ENCODE measurements around the gene ERMARD. TPM values are rescaled to one million over a fixed set of nuclear protein-coding genes. Genes with fewer than 3 reads are reported as not detected.
A peak's percentile ranks its signal among the peaks of the same experiment; 100 is the strongest.

ERMARD gene
- total RNA-seq, 4 donors from 2014 or later = 9.0 to 18.9 (median 11.2) TPM

- ATAC-seq = no peak
- H3K4me1 ChIP-seq = peaks cover 0 to 18% of the 10 kb centered on the region in 2 donors
- H3K27ac ChIP-seq = peak overlapping the region in 1 of 4 donors; percentile 8
- no peak for DNase-seq
- in situ Hi-C loops (cut with MboI; ENCODE audit: low sequenced_read_pairs in 4 of 4) = no loop called here
- peak overlapping the region; percentile 49 to 75 (median 54) for H3K4me3 ChIP-seq
- H3K27me3 ChIP-seq = no peaks in the 10 kb centered on the region
- H3K36me3 ChIP-seq = no peaks in the 10 kb centered on the region
- no peaks in the 10 kb centered on the region for H3K9me3 ChIP-seq
- TF ChIP-seq POLR2A (IDR thresholded peaks at IDR 0.05) (no peak), CTCF (IDR thresholded peaks at IDR 0.05 in 4 of 5, conservative IDR thresholded peaks at IDR 0.05 in 1 of 5) (no peak)
- intact Hi-C loops (cut with DNase I; ENCODE audit: low total_unique reads) = no loop called here
Observed at GRCh38 chr6:169789146-169789943, 37.9 kb downstream of the ERMARD start.

GRCh38 chr6:169789944-169790927 is 38.8 kb downstream of the ERMARD start:
- H3K4me3 ChIP-seq = peak overlapping the region; percentile 49 to 75 (median 54)
- peaks cover 0 to 18% of the 10 kb centered on the region in 2 donors for H3K4me1 ChIP-seq
- no peaks in the 10 kb centered on the region for H3K9me3 ChIP-seq
- DNase-seq = peak; percentile 32 to 33
- in situ Hi-C loops (cut with MboI; ENCODE audit: low sequenced_read_pairs in 4 of 4) (no loop called here), intact Hi-C loops (cut with DNase I; ENCODE audit: low total_unique reads) (loop anchor here (2.0 kb wide), 1 partner anchor 737 kb away; no protein-coding TSS in a partner anchor)
- peak; percentile 88 to 94 for ATAC-seq
- H3K27ac ChIP-seq = peak overlapping the region; percentile 8 to 69 (median 44)
- no peaks in the 10 kb centered on the region for H3K36me3 ChIP-seq
- TF ChIP-seq POLR2A (IDR thresholded peaks at IDR 0.05) (no peak), CTCF (IDR thresholded peaks at IDR 0.05 in 4 of 5, conservative IDR thresholded peaks at IDR 0.05 in 1 of 5) (peak; percentile 82 to 99 (median 92))
- no peaks in the 10 kb centered on the region for H3K27me3 ChIP-seq

- H3K4me3 ChIP-seq = no peak overlapping the region
- peaks cover 0 to 18% of the 10 kb centered on the region in 2 donors for H3K4me1 ChIP-seq
- no peaks in the 10 kb centered on the region for H3K9me3 ChIP-seq
- no peaks in the 10 kb centered on the region for H3K36me3 ChIP-seq
- H3K27ac ChIP-seq = no peak overlapping the region
- TF ChIP-seq CTCF (IDR thresholded peaks at IDR 0.05 in 4 of 5, conservative IDR thresholded peaks at IDR 0.05 in 1 of 5) (no peak), POLR2A (IDR thresholded peaks at IDR 0.05) (no peak)
- H3K27me3 ChIP-seq = no peaks in the 10 kb centered on the region
- intact Hi-C loops (cut with DNase I; ENCODE audit: low total_unique reads) (loop anchor here (2.0 kb wide), 1 partner anchor 735 kb away; no protein-coding TSS in a partner anchor), in situ Hi-C loops (cut with MboI; ENCODE audit: low sequenced_read_pairs in 4 of 4) (no loop called here)
- no peak for DNase-seq
- ATAC-seq = no peak
Observed at GRCh38 chr6:169791721-169792131, 40.3 kb downstream of the ERMARD start.

GRCh38 chr6:169792306-169793015 is 41.0 kb downstream of the ERMARD start:
- TF ChIP-seq POLR2A (IDR thresholded peaks at IDR 0.05) = no peak
- TF ChIP-seq CTCF (IDR thresholded peaks at IDR 0.05 in 4 of 5, conservative IDR thresholded peaks at IDR 0.05 in 1 of 5) = no peak

More at GRCh38 chr6:169792306-169793015, 41.0 kb downstream of the ERMARD start:
- H3K36me3 ChIP-seq = no peaks in the 10 kb centered on the region
- intact Hi-C loops (cut with DNase I; ENCODE audit: low total_unique reads) = no loop called here
- DNase-seq = no peak
- H3K27ac ChIP-seq = no peak overlapping the region
- H3K9me3 ChIP-seq = no peaks in the 10 kb centered on the region
- peaks cover 0 to 18% of the 10 kb centered on the region in 2 donors for H3K4me1 ChIP-seq
- in situ Hi-C loops (cut with MboI; ENCODE audit: low sequenced_read_pairs in 4 of 4) = no loop called here
- ATAC-seq = no peak
- H3K4me3 ChIP-seq = no peak overlapping the region
- H3K27me3 ChIP-seq = no peaks in the 10 kb centered on the region

Data from gastrocnemius medialis (tissue), 4 donors.